ENCODE results near the gene SELENOS. TPM values are rescaled to one million over a fixed set of nuclear protein-coding genes. Genes with fewer than 3 reads are reported as not detected.

Gene SELENOS
- total RNA-seq, 4 donors from 2014 or later = 50.4 to 77.3 (median 65.6) TPM

- no peaks in the 10 kb centered on the region for H3K36me3 ChIP-seq
- TF ChIP-seq POLR2A (IDR thresholded peaks at IDR 0.05) = no peak
- TF ChIP-seq, protein P1, sequence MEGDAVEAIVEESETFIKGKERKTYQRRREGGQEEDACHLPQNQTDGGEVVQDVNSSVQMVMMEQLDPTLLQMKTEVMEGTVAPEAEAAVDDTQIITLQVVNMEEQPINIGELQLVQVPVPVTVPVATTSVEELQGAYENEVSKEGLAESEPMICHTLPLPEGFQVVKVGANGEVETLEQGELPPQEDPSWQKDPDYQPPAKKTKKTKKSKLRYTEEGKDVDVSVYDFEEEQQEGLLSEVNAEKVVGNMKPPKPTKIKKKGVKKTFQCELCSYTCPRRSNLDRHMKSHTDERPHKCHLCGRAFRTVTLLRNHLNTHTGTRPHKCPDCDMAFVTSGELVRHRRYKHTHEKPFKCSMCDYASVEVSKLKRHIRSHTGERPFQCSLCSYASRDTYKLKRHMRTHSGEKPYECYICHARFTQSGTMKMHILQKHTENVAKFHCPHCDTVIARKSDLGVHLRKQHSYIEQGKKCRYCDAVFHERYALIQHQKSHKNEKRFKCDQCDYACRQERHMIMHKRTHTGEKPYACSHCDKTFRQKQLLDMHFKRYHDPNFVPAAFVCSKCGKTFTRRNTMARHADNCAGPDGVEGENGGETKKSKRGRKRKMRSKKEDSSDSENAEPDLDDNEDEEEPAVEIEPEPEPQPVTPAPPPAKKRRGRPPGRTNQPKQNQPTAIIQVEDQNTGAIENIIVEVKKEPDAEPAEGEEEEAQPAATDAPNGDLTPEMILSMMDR (IDR thresholded peaks at IDR 0.05) = no peak
- 85 to 87% methylated on average over 6 of the region's 6 CpGs for WGBS, 2 donors
- H3K27me3 ChIP-seq = no peaks in the 10 kb centered on the region
- H3K27ac ChIP-seq = no peak overlapping the region
- no peak for DNase-seq
- no peaks in the 10 kb centered on the region for H3K9me3 ChIP-seq
- peaks cover 0 to 3% of the 10 kb centered on the region in 2 donors for H3K4me1 ChIP-seq
- intact Hi-C loops (cut with DNase I) = loop anchor here (2.0 to 10.0 kb wide), 2 partner anchors 168 to 342 kb away; partner anchors contain the start of gene LRRK1
- no peak overlapping the region for H3K4me3 ChIP-seq (replicated peaks in 1 of 3)
Observed at GRCh38 chr15:101256757-101257156, 20.5 kb downstream of the SELENOS start.

GRCh38 chr15:101255615-101256241 is 21.6 kb downstream of the SELENOS start:
- Histone ChIP-seq H3K36me3 (no peaks in the 10 kb centered on the region), H3K27ac (no peak overlapping the region), H3K4me1 (peaks cover under 1 to 3% of the 10 kb centered on the region in 2 donors), H3K4me3 (replicated peaks in 1 of 3) (no peak overlapping the region), H3K27me3 (no peaks in the 10 kb centered on the region), H3K9me3 (no peaks in the 10 kb centered on the region)
- TF ChIP-seq POLR2A (IDR thresholded peaks at IDR 0.05) = no peak
- TF ChIP-seq, protein P1 (IDR thresholded peaks at IDR 0.05) = no peak
- intact Hi-C loops (cut with DNase I) = loop anchor here (2.0 to 10.0 kb wide), 2 partner anchors 167 to 341 kb away; partner anchors contain the start of gene LRRK1
- DNase-seq = peak; percentile 66 to 70
- 33 to 38% methylated on average over 8 of the region's 8 CpGs for WGBS, 2 donors

GRCh38 chr15:101255051-101255395 is 22.3 kb downstream of the SELENOS start:
- DNase-seq = no peak
- no peak for TF ChIP-seq POLR2A (IDR thresholded peaks at IDR 0.05)
- TF ChIP-seq, protein P1 (IDR thresholded peaks at IDR 0.05) = no peak
- H3K27ac ChIP-seq = no peak overlapping the region
- 71 to 80% methylated on average over 5 of the region's 5 CpGs for WGBS, 2 donors
- no peaks in the 10 kb centered on the region for H3K9me3 ChIP-seq
- H3K4me1 ChIP-seq = peaks cover 3 to 7% of the 10 kb centered on the region in 2 donors
- no peak overlapping the region for H3K4me3 ChIP-seq (replicated peaks in 1 of 3)
- no peaks in the 10 kb centered on the region for H3K36me3 ChIP-seq
- H3K27me3 ChIP-seq = no peaks in the 10 kb centered on the region
- intact Hi-C loops (cut with DNase I) = loop anchor here (10.0 kb wide), 1 partner anchor 340 kb away; the partner anchor contains the start of gene LRRK1

DNA sequence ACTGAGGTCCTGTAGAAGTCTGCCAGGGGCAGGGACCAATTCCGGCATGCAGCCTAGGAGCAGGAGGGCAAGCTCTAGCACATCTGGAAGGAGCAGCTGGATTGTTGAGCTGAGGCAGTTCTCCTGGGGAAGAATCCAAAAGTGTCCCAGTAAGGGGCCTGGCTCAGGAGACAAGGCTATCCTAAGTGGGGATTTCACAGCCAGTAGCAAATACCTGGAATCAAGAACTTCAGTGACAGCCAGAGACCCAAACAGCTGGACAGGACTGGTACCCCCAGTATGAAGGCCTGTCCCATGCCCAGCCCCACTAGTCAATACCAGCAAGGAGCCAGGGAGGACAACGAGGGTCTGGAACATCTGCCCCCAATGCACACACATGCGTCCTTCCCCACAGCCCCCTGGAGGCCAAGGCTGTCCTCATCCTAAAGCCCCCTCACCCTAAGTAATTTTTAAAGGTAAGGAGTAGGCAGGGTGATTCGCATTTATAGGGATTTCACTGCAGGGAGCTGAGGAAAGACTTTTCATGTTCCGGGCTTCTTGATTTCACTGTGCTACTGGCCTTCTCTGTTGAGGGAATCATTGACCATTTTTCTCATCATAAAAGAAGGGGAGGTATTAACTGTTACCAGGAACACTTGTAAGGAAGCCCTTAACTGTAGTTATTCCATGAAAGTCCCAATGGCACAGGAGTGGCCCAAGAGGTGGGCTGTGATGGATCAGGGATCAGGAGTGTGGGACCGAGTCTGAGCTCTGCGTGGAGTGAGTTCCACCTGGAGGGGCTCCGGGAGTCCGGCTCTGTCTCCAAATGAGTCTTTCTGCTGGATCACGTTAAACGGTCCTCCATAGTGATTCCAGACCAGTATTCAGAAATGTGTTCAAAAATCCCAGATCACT is 22.9 kb downstream of the SELENOS start:
- Histone ChIP-seq H3K27ac (no peak overlapping the region), H3K9me3 (no peaks in the 10 kb centered on the region), H3K4me1 (peaks cover 3 to 13% of the 10 kb centered on the region in 2 donors), H3K4me3 (replicated peaks in 1 of 3) (no peak overlapping the region), H3K36me3 (no peaks in the 10 kb centered on the region), H3K27me3 (no peaks in the 10 kb centered on the region)
- intact Hi-C loops (cut with DNase I) = loop anchor here (10.0 kb wide), 1 partner anchor 340 kb away; the partner anchor contains the start of gene LRRK1
- no peak for DNase-seq
- TF ChIP-seq, protein P1 (IDR thresholded peaks at IDR 0.05) = no peak
- TF ChIP-seq POLR2A (IDR thresholded peaks at IDR 0.05) = no peak
- 87 to 92% methylated on average over 11 of the region's 11 CpGs for WGBS, 2 donors

Data from thyroid gland (tissue), 4 donors.